PC-3 (cell line): ENCODE data around the gene LMX1A. TPM values are rescaled to one million over a fixed set of nuclear protein-coding genes. Genes with fewer than 3 reads are reported as not detected.

Source experiments
- ATAC-seq: fragments of 200-7000 bp; cut with Tn5 transposase; 2 replicates; pipeline ENCODE4 v1.9.1; 2020; ENCODE audit warnings: mild to moderate bottlenecking, moderate library complexity
- BruUV-seq: library from RNA; stranded (reverse); fragments of 400-500 nt; replicated peaks from 2 replicates; lab custom pipeline; 2021; lab: Mats Ljungman, UMichigan
- CTCF ChIA-PET: fragments of 300-600 bp; sonication (Branson Sonifier 250); formaldehyde crosslinking; loops from one replicate; lab custom pipeline; 2022; ENCODE audit warnings: antibody characterized with exemption; lab: Charles Lee
- POLR2A ChIA-PET: fragments of 300-600 bp; sonication (Branson Sonifier 250); formaldehyde crosslinking; loops from one replicate; lab custom pipeline; 2022; ENCODE audit warnings: antibody characterized with exemption; ENCODE audit not compliant: unreplicated experiment; lab: Charles Lee
- DNase-seq: peaks from one replicate; pipeline ENCODE4 v3.0.0-alpha.2; 2015
- H2AFZ ChIP-seq: fragments of 300-600 bp; sonication (generic); 2 replicates; pipeline ENCODE4 v1.6.0; 2016; ENCODE audit warnings: antibody characterized with exemption, low read length
- H3F3A ChIP-seq: fragments of 300-600 bp; sonication (generic); one replicate; pipeline ENCODE4 v1.6.0; 2017; ENCODE audit warnings: antibody characterized with exemption, low read length, control low read depth, mild to moderate bottlenecking; ENCODE audit not compliant: unreplicated experiment
- H3K27ac ChIP-seq: fragments of 300-600 bp; sonication (generic); 2 replicates; pipeline ENCODE4 v1.5.1; 2016; ENCODE audit warnings: mild to moderate bottlenecking, low read length
- H3K27me3 ChIP-seq: fragments of 300-600 bp; sonication (generic); 2 replicates; pipeline ENCODE4 v1.6.1; 2016; ENCODE audit warnings: low read length, mixed read lengths
- H3K36me3 ChIP-seq: fragments of 300-600 bp; sonication (generic); 2 replicates; pipeline ENCODE4 v1.6.1; 2016; ENCODE audit warnings: low read depth, mixed run types, low read length, mixed read lengths
- H3K4me1 ChIP-seq: fragments of 300-600 bp; sonication (generic); 2 replicates; pipeline ENCODE4 v1.5.1; 2016; ENCODE audit warnings: low read length; ENCODE audit not compliant: insufficient read depth
- H3K4me2 ChIP-seq: fragments of 300-600 bp; sonication (generic); 2 replicates; pipeline ENCODE4 v1.6.0; 2016; ENCODE audit warnings: low read length
- H3K4me3 ChIP-seq: fragments of 300-600 bp; sonication (generic); 2 replicates; pipeline ENCODE4 v1.5.1; 2016; ENCODE audit warnings: mild to moderate bottlenecking, low read length, mixed read lengths
- H3K79me2 ChIP-seq: fragments of 300-600 bp; sonication (generic); 2 replicates; pipeline ENCODE4 v1.6.1; 2017; ENCODE audit warnings: low read length, mixed read lengths
- H3K9ac ChIP-seq: fragments of 300-600 bp; sonication (generic); 2 replicates; pipeline ENCODE4 v1.6.0; 2016; ENCODE audit warnings: mild to moderate bottlenecking, low read length
- H3K9me2 ChIP-seq: fragments of 300-600 bp; sonication (generic); replicated peaks from 2 replicates; pipeline ENCODE4 v1.6.1; 2016; ENCODE audit warnings: mixed run types, low read length, mixed read lengths
- H3K9me3 ChIP-seq: fragments of 300-600 bp; sonication (generic); 2 replicates; pipeline ENCODE4 v1.6.1; 2016; ENCODE audit warnings: low read length, mixed read lengths
- H4K20me1 ChIP-seq: fragments of 300-600 bp; sonication (generic); 2 replicates; pipeline ENCODE4 v1.6.1; 2016; ENCODE audit warnings: low read length, mixed read lengths
- CTCF ChIP-seq: fragments of 300-600 bp; sonication (generic); conservative IDR thresholded peaks from 2 replicates; pipeline ENCODE4 v1.5.1; 2017; ENCODE audit warnings: antibody characterized with exemption, low read depth, mild to moderate bottlenecking, low read length
- EZH2 ChIP-seq: fragments of 300-600 bp; sonication (generic); IDR thresholded peaks from one replicate; pipeline ENCODE4 v1.6.1; 2017; ENCODE audit warnings: antibody characterized with exemption, mild to moderate bottlenecking, low read length; ENCODE audit not compliant: unreplicated experiment
- EZH2phosphoT487 ChIP-seq: fragments of 300-600 bp; sonication (generic); IDR thresholded peaks from 2 replicates; pipeline ENCODE4 v1.6.1; 2018; ENCODE audit warnings: mild to moderate bottlenecking, antibody characterized with exemption, low read length, borderline replicate concordance
- intact Hi-C: fragments of 100-400 bp; cut with micrococcal nuclease; formaldehyde crosslinking; loops from 2 replicates; pipeline ENCODE4 v1.9.0; 2023
- total RNA-seq: library from RNA; depleted of rRNA; stranded (reverse); fragments of >200 nt; gene quantifications from 2 replicates; pipeline ENCODE4 v1.2.3, GENCODE V29; 2014

LMX1A gene
- total RNA-seq, 1 experiment from 2014 or later: not detected

DNA sequence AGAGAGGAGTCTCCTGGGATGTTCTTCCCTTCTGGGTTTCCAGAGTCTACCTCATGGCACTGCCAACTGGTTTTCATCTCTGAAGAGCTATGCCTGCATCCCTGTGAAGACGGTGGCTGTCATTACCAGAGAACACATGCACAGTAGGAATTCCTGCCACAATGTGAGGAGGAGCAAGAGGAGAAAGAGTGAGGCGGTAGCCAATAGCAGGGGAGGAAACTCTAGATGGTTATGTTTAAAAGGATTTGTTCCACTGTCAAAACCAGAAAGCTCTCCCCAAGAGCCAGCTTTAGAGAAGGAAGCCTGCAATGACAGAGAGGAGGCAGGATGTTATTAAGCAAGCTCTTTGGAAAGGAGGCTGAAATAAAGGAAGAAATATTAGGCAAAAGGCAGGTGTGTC, 12.3 kb downstream of the LMX1A start:
- H3K36me3 ChIP-seq: no peaks in the 10 kb centered on the region
- peaks cover 79% of the 10 kb centered on the region for H3K27me3 ChIP-seq
- no peaks in the 10 kb centered on the region for H4K20me1 ChIP-seq
- ATAC-seq: no peak
- H3K4me3 ChIP-seq: no peak overlapping the region
- BruUV-seq: no TSS peak
- DNase-seq: no peak
- no peak overlapping the region for H3K9ac ChIP-seq
- H3K79me2 ChIP-seq: no peaks in the 10 kb centered on the region
- H3K9me3 ChIP-seq: no peaks in the 10 kb centered on the region
- H3K4me1 ChIP-seq: no peaks in the 10 kb centered on the region
- POLR2A ChIA-PET: no interaction called here
- CTCF ChIA-PET: no interaction called here
- H3F3A ChIP-seq: no peaks in the 10 kb centered on the region
- intact Hi-C loops: no loop called here
- no peak overlapping the region for H2AFZ ChIP-seq
- no peak overlapping the region for H3K4me2 ChIP-seq
- no peak overlapping the region for H3K27ac ChIP-seq
- no peaks in the 10 kb centered on the region for H3K9me2 ChIP-seq
- TF ChIP-seq CTCF: no peak
- TF ChIP-seq EZH2: no peak
- no peak for TF ChIP-seq EZH2phosphoT487

GRCh38 chr1:165342587-165342986, 13.9 kb downstream of the LMX1A start:
- POLR2A ChIA-PET: no interaction called here
- Histone ChIP-seq H4K20me1 (no peaks in the 10 kb centered on the region), H3K4me3 (no peak overlapping the region), H2AFZ (no peak overlapping the region), H3K9me3 (no peaks in the 10 kb centered on the region), H3F3A (no peaks in the 10 kb centered on the region), H3K27ac (no peak overlapping the region), H3K27me3 (peaks cover 63% of the 10 kb centered on the region), H3K4me1 (no peaks in the 10 kb centered on the region), H3K36me3 (no peaks in the 10 kb centered on the region), H3K4me2 (no peak overlapping the region), H3K9ac (no peak overlapping the region), H3K9me2 (no peaks in the 10 kb centered on the region), H3K79me2 (no peaks in the 10 kb centered on the region)
- DNase-seq (no peak), ATAC-seq (no peak)
- no TSS peak for BruUV-seq
- CTCF ChIA-PET: no interaction called here
- TF ChIP-seq CTCF (no peak), EZH2 (no peak), EZH2phosphoT487 (no peak)
- intact Hi-C loops: no loop called here

GRCh38 chr1:165342168-165342567, 14.3 kb downstream of the LMX1A start:
- H3K4me3 ChIP-seq: no peak overlapping the region
- H3F3A ChIP-seq: no peaks in the 10 kb centered on the region
- no peak overlapping the region for H2AFZ ChIP-seq
- no peaks in the 10 kb centered on the region for H3K79me2 ChIP-seq
- H4K20me1 ChIP-seq: no peaks in the 10 kb centered on the region
- intact Hi-C loops: no loop called here
- ChIA-PET CTCF (no interaction called here), POLR2A (no interaction called here)
- no TSS peak for BruUV-seq
- ATAC-seq (no peak), DNase-seq (no peak)
- no peaks in the 10 kb centered on the region for H3K36me3 ChIP-seq
- no peaks in the 10 kb centered on the region for H3K4me1 ChIP-seq
- H3K9me3 ChIP-seq: no peaks in the 10 kb centered on the region
- no peak overlapping the region for H3K4me2 ChIP-seq
- H3K27me3 ChIP-seq: peaks cover 59% of the 10 kb centered on the region
- TF ChIP-seq EZH2 (no peak), EZH2phosphoT487 (no peak), CTCF (no peak)
- no peak overlapping the region for H3K27ac ChIP-seq
- H3K9ac ChIP-seq: no peak overlapping the region
- H3K9me2 ChIP-seq: no peaks in the 10 kb centered on the region
